T1000 (cell line): ENCODE measurements around the gene C2orf80.
"Not testable (repeated sequence)": the region's sequence is repeated elsewhere in the genome, so short reads cannot be mapped to it uniquely, and the experiment has no call there.

Source experiments
- DNase-seq: peaks from one replicate; lab custom pipeline; 2025; ENCODE audit warnings: mixed read lengths; lab: John Stamatoyannopoulos, UW

Gene C2orf80

GRCh38 chr2:208189810-208190503 is at the start of gene C2orf80:
C2orf80 (minus strand) TSS chr2:208190030; CDS start chr2:208186986, 3,044 bp downstream.
- no peak for DNase-seq

DNA sequence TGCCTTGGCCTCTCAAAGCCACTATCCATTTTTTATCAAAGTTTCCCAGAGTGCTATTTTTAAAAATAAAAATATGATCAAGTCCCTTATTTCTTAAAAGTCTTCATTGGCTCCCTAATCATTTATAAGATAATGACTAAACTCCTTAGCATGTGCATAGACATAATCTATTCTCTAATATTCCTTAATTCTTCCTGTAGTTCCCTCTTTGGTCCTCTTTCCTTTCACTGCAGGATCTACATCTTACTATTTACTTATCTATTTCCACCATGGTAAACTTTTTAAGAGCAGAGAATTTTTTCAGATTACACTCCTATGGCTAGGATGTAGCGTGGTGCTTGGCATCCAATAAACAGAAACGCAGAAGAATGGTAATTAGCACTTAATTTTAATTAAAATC is 46.0 kb upstream of the C2orf80 start:
- DNase-seq, result no peak

- DNase-seq, result no peak
These were observed 45.0 kb upstream of the C2orf80 start for GRCh38 chr2:208234786-208235185.

GRCh38 chr2:208228476-208228875 is 38.6 kb upstream of the C2orf80 start:
- no peak for DNase-seq

DNA sequence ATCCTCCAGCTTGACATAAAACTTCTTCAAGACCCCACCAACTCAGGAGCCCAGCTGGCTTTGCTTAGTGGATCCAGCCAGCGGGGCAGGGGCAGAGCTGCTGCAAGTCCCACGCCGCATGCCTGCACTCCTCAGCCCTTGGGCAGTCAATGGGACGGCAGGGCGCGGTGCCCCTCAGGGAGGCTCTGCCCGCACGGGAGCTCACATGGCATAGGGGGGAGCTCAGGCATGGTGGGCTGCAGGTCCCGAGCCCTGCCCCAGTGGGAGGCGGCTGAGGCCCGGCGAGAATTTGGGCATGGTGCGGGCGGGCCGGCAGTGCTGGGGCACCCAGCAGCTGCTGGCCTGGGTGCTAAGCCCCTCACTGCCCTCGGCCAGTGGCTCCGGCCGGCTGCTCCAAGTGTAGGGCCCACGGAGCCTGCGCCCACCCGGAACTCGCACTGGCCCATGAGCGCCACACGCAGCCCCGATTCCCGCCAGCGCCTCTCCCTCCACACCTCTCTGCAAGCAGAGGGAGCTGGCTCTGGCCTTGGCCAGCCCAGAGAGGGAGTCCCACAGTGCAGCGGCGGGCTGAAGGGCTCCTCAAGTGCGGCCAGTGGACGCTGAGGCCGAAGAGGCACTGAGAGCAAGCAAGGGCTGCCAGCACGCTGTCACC is 37.9 kb upstream of the C2orf80 start:
- no peak for DNase-seq

DNA sequence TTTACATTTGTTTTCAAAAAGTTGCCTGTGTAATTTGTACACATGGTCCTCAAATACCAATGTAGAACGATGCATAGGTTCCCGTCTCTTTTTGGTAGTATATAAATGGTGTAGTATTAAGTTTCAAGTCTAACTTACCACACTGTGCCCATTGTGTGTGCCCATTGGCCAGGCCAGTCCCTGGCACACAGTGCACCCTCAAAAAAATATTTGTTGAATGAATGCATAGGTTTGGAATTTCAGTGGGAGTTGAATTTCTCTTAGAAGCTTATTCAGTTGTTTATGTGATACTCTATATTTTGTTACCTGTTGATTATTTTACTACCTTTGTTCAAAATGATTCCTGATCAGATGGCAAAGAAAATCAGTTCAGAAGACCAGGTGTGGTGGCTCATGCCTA is 35.0 kb upstream of the C2orf80 start:
- DNase-seq, result no peak

DNA sequence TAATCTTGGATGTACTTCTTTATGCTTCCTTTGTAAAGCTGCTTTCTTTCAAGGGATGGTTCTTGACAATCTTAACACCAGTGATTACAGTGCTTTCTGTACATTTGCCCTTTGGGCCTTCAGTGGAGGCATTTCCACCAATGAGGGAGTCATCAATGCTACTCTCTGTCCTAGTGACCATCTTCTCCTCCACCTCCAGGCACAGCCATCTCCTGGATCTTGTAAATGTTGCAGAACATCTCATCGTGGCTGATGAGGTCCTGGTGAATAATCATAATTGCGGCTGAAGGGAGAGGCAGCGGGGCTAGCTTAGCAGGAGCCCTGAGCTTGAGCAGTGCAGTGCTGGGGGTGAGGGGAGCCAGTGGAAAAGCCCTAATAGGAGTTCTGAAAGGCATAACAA is 32.5 kb upstream of the C2orf80 start:
- DNase-seq, result peak; percentile 41

DNA sequence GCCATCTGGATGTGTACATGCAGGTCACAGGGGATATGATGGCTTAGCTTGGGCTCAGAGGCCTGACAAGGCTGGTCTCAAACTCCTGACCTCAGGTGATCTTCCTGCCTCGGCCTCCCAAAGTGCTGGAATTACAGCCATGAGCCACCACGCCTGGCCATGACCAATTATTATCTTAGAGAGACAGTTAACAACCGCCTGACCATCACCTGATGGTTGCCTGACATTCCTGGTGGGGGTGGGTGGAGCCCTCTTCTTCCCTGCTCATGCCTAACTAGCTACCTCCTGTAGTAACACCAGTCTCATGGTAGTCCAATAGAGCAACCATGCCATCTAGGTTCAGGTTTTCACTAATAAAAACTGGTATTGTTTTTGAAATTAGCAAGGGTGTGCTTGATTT is 32.0 kb upstream of the C2orf80 start:
- not testable (repeated sequence) for DNase-seq

GRCh38 chr2:208210688-208211451 is 21.0 kb upstream of the C2orf80 start:
- no peak for DNase-seq

- DNase-seq, result no peak
These were observed 18.7 kb upstream of the C2orf80 start for GRCh38 chr2:208208335-208209085.

DNA sequence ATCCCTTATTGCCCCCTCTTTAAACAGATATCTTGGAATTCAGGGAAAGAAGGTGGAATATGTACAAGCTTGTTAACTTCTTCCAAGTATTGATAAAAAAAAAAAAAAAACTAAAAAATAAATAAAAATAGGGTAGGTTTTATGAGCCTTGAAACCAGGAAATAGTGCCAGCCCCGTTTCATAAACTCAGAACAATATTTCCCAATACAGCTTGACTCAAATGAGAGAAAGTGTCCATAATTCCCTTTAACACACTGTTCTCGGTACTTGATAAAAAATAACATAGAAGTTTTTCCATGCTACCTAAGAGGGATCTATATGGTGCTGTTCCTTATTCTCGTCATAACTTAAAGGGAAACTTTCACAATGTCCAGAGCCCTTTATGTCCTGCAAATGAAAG is 17.9 kb upstream of the C2orf80 start:
- DNase-seq, result no peak

DNA sequence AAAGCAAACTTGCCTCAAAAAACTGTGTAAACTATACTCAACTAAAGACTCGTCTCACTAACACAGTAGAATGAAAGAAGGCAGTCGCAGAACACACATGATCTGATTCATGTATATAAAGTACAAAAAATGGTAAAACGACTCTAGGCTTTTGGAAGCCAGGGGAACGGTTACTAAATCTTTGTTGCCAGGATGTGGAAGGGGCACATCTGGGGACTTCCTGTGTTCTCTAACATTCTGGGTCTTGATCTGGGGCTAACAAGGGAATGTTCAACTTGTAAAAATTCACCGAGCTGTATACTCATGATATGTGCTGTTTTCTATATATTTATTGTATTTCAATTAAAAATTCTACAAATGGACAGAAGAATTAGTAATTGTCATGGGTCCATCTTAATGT is 14.3 kb upstream of the C2orf80 start:
- DNase-seq, result no peak

DNA sequence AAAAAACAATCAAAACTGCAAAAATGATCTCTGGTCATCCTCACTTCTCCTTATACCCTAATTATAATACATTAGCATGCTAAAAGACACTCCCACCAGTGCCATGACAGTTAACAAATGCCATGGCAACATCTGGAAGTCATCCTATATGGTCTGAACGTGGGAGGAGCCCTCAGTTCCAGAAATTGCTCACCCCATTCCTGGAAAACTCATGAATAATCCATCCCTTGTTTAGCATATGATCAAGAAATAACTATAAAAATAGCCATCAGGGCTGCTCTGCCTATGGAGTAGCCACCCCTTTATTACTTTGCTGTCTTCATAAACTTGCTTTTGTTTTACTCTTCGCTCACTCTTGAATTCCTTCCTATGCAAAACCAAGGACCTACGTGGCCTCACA is 5.7 kb upstream of the C2orf80 start:
- no peak for DNase-seq

DNA sequence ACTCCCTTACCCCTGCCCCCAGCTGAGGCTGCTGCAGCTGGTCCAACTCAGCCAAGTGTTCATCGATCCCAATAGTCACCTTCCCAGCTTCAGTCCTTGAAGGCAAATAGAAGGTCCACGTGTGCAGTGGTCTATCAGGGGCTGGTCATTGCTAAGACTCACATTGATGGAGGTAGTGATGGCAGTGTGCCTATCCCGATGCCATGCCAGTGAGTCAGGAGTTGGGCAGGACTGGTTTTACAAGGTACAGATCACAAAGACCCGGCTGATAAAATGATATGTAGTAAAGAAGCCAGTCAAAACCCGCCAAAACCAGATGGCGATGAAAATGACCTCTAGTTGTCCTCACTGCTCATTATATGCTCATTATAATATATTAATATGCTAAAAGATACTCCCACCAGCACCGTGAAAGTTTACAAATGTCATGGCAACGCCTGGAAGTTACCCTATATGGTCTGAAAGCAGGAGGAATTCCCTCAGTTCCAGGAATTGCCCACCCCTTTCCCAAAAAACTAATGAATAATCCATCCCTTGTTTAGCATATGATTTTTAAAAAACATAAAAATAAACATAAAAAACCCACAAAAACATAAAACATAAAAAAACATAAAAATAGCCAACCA is 2.9 kb upstream of the C2orf80 start:
- DNase-seq, result no peak

- no peak for DNase-seq
These were observed 591 bp downstream of the C2orf80 start for GRCh38 chr2:208189069-208189809.

DNA sequence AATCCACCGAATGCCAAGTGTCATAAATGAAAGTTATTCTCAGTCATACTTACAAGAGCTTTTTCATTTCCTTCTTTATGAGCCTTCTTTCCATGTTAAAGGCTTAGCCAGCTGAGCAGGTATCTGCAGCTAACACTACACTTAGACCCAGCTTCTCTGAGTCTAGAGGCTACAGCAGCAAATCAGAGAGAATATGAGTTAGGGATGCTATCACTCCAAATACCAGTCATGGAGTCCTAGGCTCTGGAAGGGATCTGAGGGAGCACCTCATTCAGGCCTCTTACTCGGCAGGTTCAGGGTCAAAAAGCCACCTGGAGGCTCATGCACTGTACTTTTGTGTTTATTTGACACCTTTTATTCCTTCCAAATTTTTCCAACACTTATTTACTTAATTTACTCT is 2.9 kb downstream of the C2orf80 start:
- no peak for DNase-seq

DNA sequence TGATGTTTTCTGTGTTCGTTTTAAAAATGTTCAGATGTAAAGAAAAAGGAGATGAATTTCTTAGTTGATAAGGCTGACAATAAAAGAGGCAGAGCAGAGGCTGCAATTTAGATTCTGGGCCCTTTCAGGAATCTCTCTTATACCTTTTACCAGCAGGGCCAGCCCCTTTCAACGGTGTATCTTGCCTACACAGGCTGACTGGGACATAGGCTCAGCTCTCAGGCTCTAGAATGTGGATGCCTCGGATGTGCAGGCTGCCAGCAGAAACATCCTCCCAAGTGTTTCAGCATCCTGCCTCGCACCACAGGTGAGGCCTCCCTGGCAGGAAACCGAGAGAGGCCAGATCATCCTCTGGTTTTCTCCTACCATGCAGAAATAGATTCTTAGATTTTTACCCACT is 3.4 kb downstream of the C2orf80 start:
- no peak for DNase-seq

GRCh38 chr2:208183972-208184705 is 5.7 kb downstream of the C2orf80 start:
- DNase-seq, result no peak

DNA sequence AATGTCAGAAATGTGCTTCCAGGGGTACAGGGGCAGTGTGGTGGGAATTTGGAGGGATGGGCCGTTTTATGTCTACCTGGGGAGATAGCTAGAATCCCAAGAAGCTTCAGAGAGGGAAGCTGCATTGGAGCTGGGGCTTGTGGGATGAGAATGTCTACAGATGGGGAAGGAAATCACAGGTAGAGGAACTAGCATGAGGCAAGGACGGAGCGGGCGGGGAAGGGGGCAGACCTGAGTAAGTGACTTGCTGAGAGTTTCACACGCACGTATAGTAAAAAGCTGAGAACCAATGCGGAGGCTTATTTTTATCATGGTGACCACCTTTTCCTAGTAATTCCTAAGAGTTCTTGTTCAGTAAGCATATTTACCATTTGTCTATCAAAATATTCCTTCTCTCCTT is 6.3 kb downstream of the C2orf80 start:
- no peak for DNase-seq

GRCh38 chr2:208182835-208183234 is 7.0 kb downstream of the C2orf80 start:
- DNase-seq, result no peak
